PC-3 (cell line): ENCODE measurements around the gene GPX6. TPM values are rescaled to one million over a fixed set of nuclear protein-coding genes. Genes with fewer than 3 reads are reported as not detected.

ENCODE experiments used
- ATAC-seq: fragments of 200-7000 bp; cut with Tn5 transposase; 2 replicates; pipeline ENCODE4 v1.9.1; 2020; ENCODE audit warnings: mild to moderate bottlenecking, moderate library complexity
- BruUV-seq: library from RNA; stranded (reverse); fragments of 400-500 nt; replicated peaks from 2 replicates; lab custom pipeline; 2021; lab: Mats Ljungman, UMichigan
- CTCF ChIA-PET: fragments of 300-600 bp; sonication (Branson Sonifier 250); formaldehyde crosslinking; loops from one replicate; lab custom pipeline; 2022; ENCODE audit warnings: antibody characterized with exemption; lab: Charles Lee
- POLR2A ChIA-PET: fragments of 300-600 bp; sonication (Branson Sonifier 250); formaldehyde crosslinking; loops from one replicate; lab custom pipeline; 2022; ENCODE audit warnings: antibody characterized with exemption; ENCODE audit not compliant: unreplicated experiment; lab: Charles Lee
- DNase-seq: peaks from one replicate; pipeline ENCODE4 v3.0.0-alpha.2; 2015
- H2AFZ ChIP-seq: fragments of 300-600 bp; sonication (generic); 2 replicates; pipeline ENCODE4 v1.6.0; 2016; ENCODE audit warnings: antibody characterized with exemption, low read length
- H3F3A ChIP-seq: fragments of 300-600 bp; sonication (generic); one replicate; pipeline ENCODE4 v1.6.0; 2017; ENCODE audit warnings: antibody characterized with exemption, low read length, control low read depth, mild to moderate bottlenecking; ENCODE audit not compliant: unreplicated experiment
- H3K27ac ChIP-seq: fragments of 300-600 bp; sonication (generic); 2 replicates; pipeline ENCODE4 v1.5.1; 2016; ENCODE audit warnings: mild to moderate bottlenecking, low read length
- H3K27me3 ChIP-seq: fragments of 300-600 bp; sonication (generic); 2 replicates; pipeline ENCODE4 v1.6.1; 2016; ENCODE audit warnings: low read length, mixed read lengths
- H3K36me3 ChIP-seq: fragments of 300-600 bp; sonication (generic); 2 replicates; pipeline ENCODE4 v1.6.1; 2016; ENCODE audit warnings: low read depth, mixed run types, low read length, mixed read lengths
- H3K4me1 ChIP-seq: fragments of 300-600 bp; sonication (generic); 2 replicates; pipeline ENCODE4 v1.5.1; 2016; ENCODE audit warnings: low read length; ENCODE audit not compliant: insufficient read depth
- H3K4me2 ChIP-seq: fragments of 300-600 bp; sonication (generic); 2 replicates; pipeline ENCODE4 v1.6.0; 2016; ENCODE audit warnings: low read length
- H3K4me3 ChIP-seq: fragments of 300-600 bp; sonication (generic); 2 replicates; pipeline ENCODE4 v1.5.1; 2016; ENCODE audit warnings: mild to moderate bottlenecking, low read length, mixed read lengths
- H3K79me2 ChIP-seq: fragments of 300-600 bp; sonication (generic); 2 replicates; pipeline ENCODE4 v1.6.1; 2017; ENCODE audit warnings: low read length, mixed read lengths
- H3K9ac ChIP-seq: fragments of 300-600 bp; sonication (generic); 2 replicates; pipeline ENCODE4 v1.6.0; 2016; ENCODE audit warnings: mild to moderate bottlenecking, low read length
- H3K9me2 ChIP-seq: fragments of 300-600 bp; sonication (generic); replicated peaks from 2 replicates; pipeline ENCODE4 v1.6.1; 2016; ENCODE audit warnings: mixed run types, low read length, mixed read lengths
- H3K9me3 ChIP-seq: fragments of 300-600 bp; sonication (generic); 2 replicates; pipeline ENCODE4 v1.6.1; 2016; ENCODE audit warnings: low read length, mixed read lengths
- H4K20me1 ChIP-seq: fragments of 300-600 bp; sonication (generic); 2 replicates; pipeline ENCODE4 v1.6.1; 2016; ENCODE audit warnings: low read length, mixed read lengths
- EZH2 ChIP-seq: fragments of 300-600 bp; sonication (generic); IDR thresholded peaks from one replicate; pipeline ENCODE4 v1.6.1; 2017; ENCODE audit warnings: antibody characterized with exemption, mild to moderate bottlenecking, low read length; ENCODE audit not compliant: unreplicated experiment
- EZH2phosphoT487 ChIP-seq: fragments of 300-600 bp; sonication (generic); IDR thresholded peaks from 2 replicates; pipeline ENCODE4 v1.6.1; 2018; ENCODE audit warnings: mild to moderate bottlenecking, antibody characterized with exemption, low read length, borderline replicate concordance
- intact Hi-C: fragments of 100-400 bp; cut with micrococcal nuclease; formaldehyde crosslinking; loops from 2 replicates; pipeline ENCODE4 v1.9.0; 2023
- total RNA-seq: library from RNA; depleted of rRNA; stranded (reverse); fragments of >200 nt; gene quantifications from 2 replicates; pipeline ENCODE4 v1.2.3, GENCODE V29; 2014
- TF ChIP-seq, protein P1 (sequence below): fragments of 300-600 bp; sonication (generic); conservative IDR thresholded peaks from 2 replicates; pipeline ENCODE4 v1.5.1; 2017; ENCODE audit warnings: antibody characterized with exemption, low read depth, mild to moderate bottlenecking, low read length

Gene GPX6
- total RNA-seq, 1 experiment from 2014 or later, result not detected

GRCh38 chr6:28558629-28559028 is 43.0 kb upstream of the GPX6 start:
- Histone ChIP-seq H3K4me2 (no peak overlapping the region), H3K36me3 (no peaks in the 10 kb centered on the region), H4K20me1 (no peaks in the 10 kb centered on the region), H3K4me3 (no peak overlapping the region), H3K9me2 (no peaks in the 10 kb centered on the region), H3K27ac (no peak overlapping the region), H3K9me3 (no peaks in the 10 kb centered on the region), H3K27me3 (peaks cover 30% of the 10 kb centered on the region), H3K9ac (no peak overlapping the region), H2AFZ (no peak overlapping the region), H3K79me2 (no peaks in the 10 kb centered on the region), H3F3A (no peaks in the 10 kb centered on the region), H3K4me1 (no peaks in the 10 kb centered on the region)
- BruUV-seq, result no TSS peak
- no peak for ATAC-seq
- TF ChIP-seq EZH2 (no peak), EZH2phosphoT487 (no peak)
- TF ChIP-seq, protein P1, sequence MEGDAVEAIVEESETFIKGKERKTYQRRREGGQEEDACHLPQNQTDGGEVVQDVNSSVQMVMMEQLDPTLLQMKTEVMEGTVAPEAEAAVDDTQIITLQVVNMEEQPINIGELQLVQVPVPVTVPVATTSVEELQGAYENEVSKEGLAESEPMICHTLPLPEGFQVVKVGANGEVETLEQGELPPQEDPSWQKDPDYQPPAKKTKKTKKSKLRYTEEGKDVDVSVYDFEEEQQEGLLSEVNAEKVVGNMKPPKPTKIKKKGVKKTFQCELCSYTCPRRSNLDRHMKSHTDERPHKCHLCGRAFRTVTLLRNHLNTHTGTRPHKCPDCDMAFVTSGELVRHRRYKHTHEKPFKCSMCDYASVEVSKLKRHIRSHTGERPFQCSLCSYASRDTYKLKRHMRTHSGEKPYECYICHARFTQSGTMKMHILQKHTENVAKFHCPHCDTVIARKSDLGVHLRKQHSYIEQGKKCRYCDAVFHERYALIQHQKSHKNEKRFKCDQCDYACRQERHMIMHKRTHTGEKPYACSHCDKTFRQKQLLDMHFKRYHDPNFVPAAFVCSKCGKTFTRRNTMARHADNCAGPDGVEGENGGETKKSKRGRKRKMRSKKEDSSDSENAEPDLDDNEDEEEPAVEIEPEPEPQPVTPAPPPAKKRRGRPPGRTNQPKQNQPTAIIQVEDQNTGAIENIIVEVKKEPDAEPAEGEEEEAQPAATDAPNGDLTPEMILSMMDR, result no peak
- intact Hi-C loops, result no loop called here
- ChIA-PET CTCF (no interaction called here), POLR2A (no interaction called here)
- no peak for DNase-seq

GRCh38 chr6:28555136-28555535 is 39.5 kb upstream of the GPX6 start:
- intact Hi-C loops, result no loop called here
- Histone ChIP-seq H3K9me3 (no peaks in the 10 kb centered on the region), H3K27ac (no peak overlapping the region), H3K79me2 (no peaks in the 10 kb centered on the region), H3K4me2 (no peak overlapping the region), H3K4me1 (no peaks in the 10 kb centered on the region), H2AFZ (no peak overlapping the region), H3K4me3 (no peak overlapping the region), H3K9ac (no peak overlapping the region), H3K9me2 (no peaks in the 10 kb centered on the region), H3F3A (no peaks in the 10 kb centered on the region), H4K20me1 (no peaks in the 10 kb centered on the region), H3K27me3 (peaks cover 37% of the 10 kb centered on the region), H3K36me3 (no peaks in the 10 kb centered on the region)
- CTCF ChIA-PET, result no interaction called here
- DNase-seq (no peak), ATAC-seq (no peak)
- POLR2A ChIA-PET, result interaction anchor here (0.5 kb wide), 1 partner anchor 25 kb away, joined by 12 read pairs; no protein-coding TSS in a partner anchor
- no TSS peak for BruUV-seq
- no peak for TF ChIP-seq EZH2
- TF ChIP-seq EZH2phosphoT487, result no peak
- TF ChIP-seq, protein P1, result no peak

GRCh38 chr6:28553986-28554881 is 38.6 kb upstream of the GPX6 start:
- Histone ChIP-seq H3K9me2 (no peaks in the 10 kb centered on the region), H3K4me1 (no peaks in the 10 kb centered on the region), H3K27ac (no peak overlapping the region), H3K27me3 (peaks cover 34% of the 10 kb centered on the region), H3K79me2 (no peaks in the 10 kb centered on the region), H2AFZ (no peak overlapping the region), H3K36me3 (no peaks in the 10 kb centered on the region), H3K9me3 (no peaks in the 10 kb centered on the region), H3F3A (no peaks in the 10 kb centered on the region), H3K4me3 (no peak overlapping the region), H4K20me1 (no peaks in the 10 kb centered on the region), H3K4me2 (no peak overlapping the region), H3K9ac (no peak overlapping the region)
- DNase-seq, result no peak
- CTCF ChIA-PET, result no interaction called here
- POLR2A ChIA-PET, result interaction anchor here (0.7 kb wide), 1 partner anchor 745 kb away, joined by 3 read pairs; a partner anchor contains a TSS
- ATAC-seq, result no peak
- BruUV-seq, result no TSS peak
- intact Hi-C loops, result no loop called here
- TF ChIP-seq, protein P1, result no peak
- no peak for TF ChIP-seq EZH2
- no peak for TF ChIP-seq EZH2phosphoT487
